B cell (primary cell): ENCODE results near the gene AFG3L2. TPM values are rescaled to one million over a fixed set of nuclear protein-coding genes. Genes with fewer than 3 reads are reported as not detected.

Experiments
- ATAC-seq: fragments of 200-7000 bp; cut with Tn5 transposase; one replicate; pipeline ENCODE4 v1.10.0; 2021; ENCODE audit warnings: low read depth, mild to moderate bottlenecking, moderate number of reproducible peaks, moderate library complexity
- CTCF ChIA-PET: fragments of 350-600 bp; sonication (Branson Sonifier 250); formaldehyde crosslinking; loops from one replicate; lab custom pipeline; 2021; ENCODE audit warnings: antibody characterized with exemption, inconsistent platforms; lab: Charles Lee
- POLR2A ChIA-PET: fragments of 350-600 bp; sonication (Branson Sonifier 250); formaldehyde crosslinking; loops from one replicate; lab custom pipeline; 2021; ENCODE audit warnings: antibody characterized with exemption; lab: Charles Lee
- DNase-seq: peaks from one replicate; pipeline ENCODE4 v3.0.0; 2013
- H2AFZ ChIP-seq: 2 replicates; pipeline ENCODE4 v1.6.1; 2012; ENCODE audit warnings: mild to moderate bottlenecking, low read depth, low read length; ENCODE audit not compliant: insufficient read depth, poor library complexity, severe bottlenecking
- H3K27ac ChIP-seq, 2 donors: 1 replicate in 1 of 2; 2 replicates in 1 of 2; pipeline ENCODE4 v1.5.1; 2012 to 2013; ENCODE audit warnings: low read length in 2 of 2, mild to moderate bottlenecking in 2 of 2, moderate library complexity in 1 of 2
- H3K27me3 ChIP-seq, 4 experiments: fragments of 200-600 bp in 1 of 4; sonication (generic) in 1 of 4; replicated peaks in 1 of 4; 1 replicate in 2 of 4; 2 replicates in 2 of 4; pipeline versions ENCODE4 v1.6.1 to v1.7.0; 2013 to 2016; ENCODE audit warnings: low read length in 3 of 4, mild to moderate bottlenecking in 2 of 4, mixed read lengths in 1 of 4, moderate library complexity in 1 of 4; ENCODE audit not compliant: insufficient read depth in 4 of 4, control insufficient read depth in 3 of 4; ENCODE audit errors: control extremely low read depth in 1 of 4
- H3K36me3 ChIP-seq, 2 experiments: replicated peaks in 1 of 2; 1 replicate in 1 of 2; 2 replicates in 1 of 2; pipeline versions ENCODE4 v1.6.1 to v1.7.1; 2013; ENCODE audit warnings: low read length in 1 of 2; ENCODE audit not compliant: insufficient read depth in 2 of 2, control insufficient read depth in 1 of 2; ENCODE audit errors: control extremely low read depth in 1 of 2, extremely low read depth in 1 of 2
- H3K4me1 ChIP-seq, 2 donors: fragments of 200-600 bp in 1 of 2; sonication (generic) in 1 of 2; 1 replicate in 1 of 2; 2 replicates in 1 of 2; pipeline versions ENCODE4 v1.5.1 to v1.6.1; 2013 to 2017; ENCODE audit warnings: low read length in 2 of 2; ENCODE audit not compliant: control insufficient read depth in 2 of 2, insufficient read depth in 2 of 2
- H3K4me2 ChIP-seq: replicated peaks from 2 replicates; pipeline ENCODE3; 2012; ENCODE audit warnings: mild to moderate bottlenecking, low read depth, low read length; ENCODE audit not compliant: poor library complexity, severe bottlenecking
- H3K4me3 ChIP-seq, 5 experiments: fragments of 200-600 bp in 1 of 5; sonication (generic) in 1 of 5; 1 replicate in 3 of 5; 2 replicates in 2 of 5; pipeline versions ENCODE4 v1.5.1 to v1.7.0; 2011 to 2016; ENCODE audit warnings: low read length in 4 of 5, mild to moderate bottlenecking in 4 of 5, low read depth in 2 of 5, control low read depth in 1 of 5, moderate library complexity in 1 of 5; ENCODE audit not compliant: insufficient read depth in 1 of 5; ENCODE audit errors: control extremely low read depth in 1 of 5, extremely low read depth in 1 of 5
- H3K79me2 ChIP-seq: fragments of 200-600 bp; sonication (generic); one replicate; pipeline ENCODE4 v1.6.0; 2016; ENCODE audit warnings: low read length; ENCODE audit not compliant: control insufficient read depth, insufficient read depth
- H3K9ac ChIP-seq: fragments of 200-600 bp; sonication (generic); 2 replicates; pipeline ENCODE4 v1.6.1; 2017; ENCODE audit warnings: mild to moderate bottlenecking, low read length, moderate library complexity
- H3K9me3 ChIP-seq, 3 donors: one replicate each; pipeline versions ENCODE4 v1.6.1 to v1.7.1; 2013; ENCODE audit warnings: low read length in 2 of 3; ENCODE audit not compliant: control insufficient read depth in 2 of 3, insufficient read depth in 1 of 3; ENCODE audit errors: control extremely low read depth in 1 of 3
- H4K20me1 ChIP-seq: 2 replicates; pipeline ENCODE4 v1.6.0; 2012; ENCODE audit warnings: mild to moderate bottlenecking, low read length; ENCODE audit not compliant: insufficient read depth, control insufficient read depth, poor library complexity, severe bottlenecking
- H3K27ac Mint-ChIP-seq: one replicate; pipeline ENCODE4 v1.8.0; 2021; ENCODE audit warnings: mixed read lengths
- H3K27me3 Mint-ChIP-seq: one replicate; pipeline ENCODE4 v1.8.0; 2021; ENCODE audit warnings: mixed read lengths
- H3K4me1 Mint-ChIP-seq: one replicate; pipeline ENCODE4 v1.8.0; 2021; ENCODE audit warnings: mixed read lengths
- H3K4me3 Mint-ChIP-seq: one replicate; pipeline ENCODE4 v1.8.0; 2021; ENCODE audit warnings: mixed read lengths
- H3K9me3 Mint-ChIP-seq: one replicate; pipeline ENCODE4 v1.8.0; 2022; ENCODE audit warnings: mixed read lengths; ENCODE audit not compliant: insufficient read depth
- EZH2 ChIP-seq: IDR thresholded peaks from 2 replicates; pipeline ENCODE4 v1.6.1; 2012; ENCODE audit warnings: borderline replicate concordance, low read depth, mild to moderate bottlenecking, moderate library complexity, low read length; ENCODE audit not compliant: insufficient read depth, poor library complexity, severe bottlenecking
- whole genome bisulfite sequencing: methylation state at CpG from one replicate; pipeline ENCODE4 v1.1.5; 2013; ENCODE audit warnings: missing lambda C conversion rate; ENCODE audit not compliant: insufficient coverage; 5-methylcytosine and 5-hydroxymethylcytosine counted together
- intact Hi-C: fragments of 100-400 bp; cut with micrococcal nuclease; formaldehyde crosslinking; loops from one replicate; pipeline ENCODE4 v1.10.0; 2022
- polyA plus RNA-seq: library from polyadenylated mRNA; depleted of rRNA; stranded (reverse); fragments of >200 nt; gene quantifications from 2 replicates; pipeline ENCODE4 v1.2.3, GENCODE V29; 2012
- total RNA-seq, 2 donors: library from RNA; stranded (reverse); fragments of 120-200 nt in 1 of 2; gene quantifications; 1 replicate in 1 of 2; 2 replicates in 1 of 2; pipeline versions ENCODE4 v1.2.3 to v1.2.4, GENCODE V29; 2013 to 2022
- TF ChIP-seq, protein P1 (sequence below): fragments of 200-600 bp; IDR thresholded peaks from one replicate; pipeline ENCODE4 v1.8.0; 2022; ENCODE audit warnings: antibody characterized with exemption, mild to moderate bottlenecking

Gene AFG3L2
- total and polyA plus RNA-seq, 2 donors (not counting 1 experiment from before 2014, with no cell fraction given): 11.9 to 40.7 TPM

DNA sequence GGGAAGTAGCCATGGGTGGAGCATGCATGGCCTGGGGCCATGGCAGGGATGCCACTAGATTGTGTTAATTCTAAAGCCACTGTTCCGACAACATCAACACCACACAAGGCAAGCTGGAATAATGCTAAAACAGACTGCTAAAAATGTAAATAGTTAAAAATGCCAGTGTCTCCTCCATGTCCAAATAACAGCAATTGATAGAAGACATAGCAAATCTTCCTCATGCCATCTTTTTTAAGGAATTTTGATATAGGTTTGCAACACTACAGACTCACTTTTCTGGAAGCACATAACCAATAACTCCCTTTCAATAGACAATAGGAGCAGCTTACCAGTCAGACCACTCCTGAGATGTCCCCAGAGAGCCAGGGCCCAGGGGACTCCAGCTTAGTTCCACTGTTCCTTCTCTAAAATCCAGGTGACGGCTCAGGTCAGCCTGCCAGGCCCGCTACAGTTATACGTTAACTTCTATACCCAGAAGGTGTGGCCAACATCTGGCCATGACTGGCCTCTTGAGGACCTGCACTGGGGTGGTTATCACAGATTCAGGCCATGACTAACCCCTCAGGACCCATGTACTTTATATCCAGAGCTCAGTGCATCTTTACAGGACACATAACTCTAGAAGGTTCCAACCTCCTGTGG, 48.7 kb downstream of the AFG3L2 start:
- H3K4me2 ChIP-seq: no peak overlapping the region
- 95% methylated on average over 3 of the region's 4 CpGs for WGBS
- no peak overlapping the region for H3K9ac ChIP-seq
- Mint-ChIP-seq H3K27ac (peak overlapping the region; percentile 10), H3K27me3 (no peaks in the 10 kb centered on the region), H3K9me3 (no peaks in the 10 kb centered on the region), H3K4me1 (peaks cover 10% of the 10 kb centered on the region), H3K4me3 (no peak overlapping the region)
- H4K20me1 ChIP-seq: peaks cover 5% of the 10 kb centered on the region
- no peak for ATAC-seq
- H3K9me3 ChIP-seq: peaks cover 0 to 11% (median 0%) of the 10 kb centered on the region in 3 donors
- no peak overlapping the region for H3K4me3 ChIP-seq
- H3K79me2 ChIP-seq: peaks cover 17% of the 10 kb centered on the region
- POLR2A ChIA-PET: no interaction called here
- CTCF ChIA-PET: interaction anchor here (0.6 to 3.5 kb wide), 14 partner anchors 8 to 345 kb away, joined by 3 to 18 read pairs (median 4); partner anchors contain the start of gene TUBB6
- no peak overlapping the region for H3K27ac ChIP-seq
- intact Hi-C loops: loop anchor here (5.0 kb wide), 1 partner anchor 334 kb away; no protein-coding TSS in a partner anchor
- DNase-seq: no peak
- H3K27me3 ChIP-seq: no peaks in the 10 kb centered on the region
- TF ChIP-seq EZH2: no peak
- TF ChIP-seq, protein P1, sequence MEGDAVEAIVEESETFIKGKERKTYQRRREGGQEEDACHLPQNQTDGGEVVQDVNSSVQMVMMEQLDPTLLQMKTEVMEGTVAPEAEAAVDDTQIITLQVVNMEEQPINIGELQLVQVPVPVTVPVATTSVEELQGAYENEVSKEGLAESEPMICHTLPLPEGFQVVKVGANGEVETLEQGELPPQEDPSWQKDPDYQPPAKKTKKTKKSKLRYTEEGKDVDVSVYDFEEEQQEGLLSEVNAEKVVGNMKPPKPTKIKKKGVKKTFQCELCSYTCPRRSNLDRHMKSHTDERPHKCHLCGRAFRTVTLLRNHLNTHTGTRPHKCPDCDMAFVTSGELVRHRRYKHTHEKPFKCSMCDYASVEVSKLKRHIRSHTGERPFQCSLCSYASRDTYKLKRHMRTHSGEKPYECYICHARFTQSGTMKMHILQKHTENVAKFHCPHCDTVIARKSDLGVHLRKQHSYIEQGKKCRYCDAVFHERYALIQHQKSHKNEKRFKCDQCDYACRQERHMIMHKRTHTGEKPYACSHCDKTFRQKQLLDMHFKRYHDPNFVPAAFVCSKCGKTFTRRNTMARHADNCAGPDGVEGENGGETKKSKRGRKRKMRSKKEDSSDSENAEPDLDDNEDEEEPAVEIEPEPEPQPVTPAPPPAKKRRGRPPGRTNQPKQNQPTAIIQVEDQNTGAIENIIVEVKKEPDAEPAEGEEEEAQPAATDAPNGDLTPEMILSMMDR: peak; percentile 42
- peaks cover 5 to 7% of the 10 kb centered on the region in 2 donors for H3K4me1 ChIP-seq
- H3K36me3 ChIP-seq: peaks cover 5 to 46% of the 10 kb centered on the region in 2 experiments
- no peak overlapping the region for H2AFZ ChIP-seq

DNA sequence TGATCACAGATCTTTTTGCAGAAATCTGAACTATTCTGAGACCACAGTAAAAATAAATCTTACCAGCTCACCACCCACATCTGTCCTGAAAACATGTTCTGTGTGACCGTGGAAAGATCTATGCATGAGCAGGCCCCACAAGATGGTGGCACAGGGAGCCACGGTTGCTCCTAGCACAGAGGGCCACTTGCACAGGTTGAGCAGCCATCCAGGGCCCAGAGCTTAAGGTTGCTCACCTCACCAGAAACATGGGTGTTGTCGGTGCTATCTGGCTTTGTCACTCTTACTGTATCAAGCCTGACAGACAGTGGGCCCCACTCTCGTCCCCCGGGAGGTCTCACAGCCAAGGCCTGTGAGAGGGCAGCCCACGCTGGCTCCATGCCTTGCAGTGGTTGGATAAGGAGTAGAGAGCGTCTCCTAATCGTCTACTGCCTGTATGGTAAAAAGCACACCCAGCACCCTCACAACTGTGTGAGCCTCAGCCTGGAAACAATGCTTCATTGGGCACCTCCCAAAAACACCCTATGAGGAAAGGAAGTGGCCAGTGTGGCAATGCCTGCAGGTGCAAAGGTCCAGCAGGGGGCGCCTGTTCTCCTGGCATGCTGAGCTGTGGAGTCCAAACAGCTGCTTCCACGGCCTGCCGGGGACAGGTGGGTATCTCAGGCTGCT, 49.4 kb downstream of the AFG3L2 start:
- no peaks in the 10 kb centered on the region for H3K9me3 Mint-ChIP-seq
- Histone ChIP-seq H4K20me1 (peaks cover 5% of the 10 kb centered on the region), H3K9ac (no peak overlapping the region), H3K4me3 (no peak overlapping the region), H3K79me2 (peaks cover 17% of the 10 kb centered on the region), H3K27ac (no peak overlapping the region), H3K9me3 (peaks cover 0 to 11% (median 0%) of the 10 kb centered on the region in 3 donors), H3K4me2 (no peak overlapping the region), H3K36me3 (peaks cover 5 to 46% of the 10 kb centered on the region in 2 experiments), H3K4me1 (peaks cover 7 to 8% of the 10 kb centered on the region in 2 donors), H3K27me3 (no peaks in the 10 kb centered on the region), H2AFZ (no peak overlapping the region)
- H3K4me3 Mint-ChIP-seq: no peak overlapping the region
- WGBS: 61% methylated on average over 6 of the region's 11 CpGs
- CTCF ChIA-PET: interaction anchor here (0.6 to 3.5 kb wide), 14 partner anchors 9 to 346 kb away, joined by 3 to 18 read pairs (median 4); partner anchors contain the start of gene TUBB6
- TF ChIP-seq EZH2: no peak
- TF ChIP-seq, protein P1: peak; percentile 79
- POLR2A ChIA-PET: interaction anchor here (0.5 kb wide), 1 partner anchor 347 kb away, joined by 3 read pairs; no protein-coding TSS in a partner anchor
- ATAC-seq: peak; percentile 73
- DNase-seq: peak; percentile 65
- intact Hi-C loops: loop anchor here (5.0 kb wide), 1 partner anchor 335 kb away; no protein-coding TSS in a partner anchor
- H3K27ac Mint-ChIP-seq: peak overlapping the region; percentile 10
- peaks cover 14% of the 10 kb centered on the region for H3K4me1 Mint-ChIP-seq
- no peaks in the 10 kb centered on the region for H3K27me3 Mint-ChIP-seq
